Panc1 (cell line): Measurements from ENCODE around the gene MAPK13. TPM values are rescaled to one million over a fixed set of nuclear protein-coding genes. Genes with fewer than 3 reads are reported as not detected.

Experiments used
- ATAC-seq: fragments of 200-7000 bp; cut with Tn5 transposase; 2 replicates; pipeline ENCODE4 v1.9.1; 2020; ENCODE audit warnings: mild to moderate bottlenecking, moderate library complexity
- BruUV-seq: library from RNA; stranded (reverse); fragments of 400-500 nt; replicated peaks from 2 replicates; lab custom pipeline; 2021; lab: Mats Ljungman, UMichigan
- CTCF ChIA-PET: fragments of 300-600 bp; sonication (Branson Sonifier 250); formaldehyde crosslinking; loops from one replicate; lab custom pipeline; 2022; ENCODE audit warnings: antibody characterized with exemption; lab: Charles Lee
- POLR2A ChIA-PET: fragments of 300-600 bp; sonication (Branson Sonifier 250); formaldehyde crosslinking; loops from one replicate; lab custom pipeline; 2022; ENCODE audit warnings: antibody characterized with exemption; lab: Charles Lee
- DNase-seq: peaks from one replicate; pipeline ENCODE4 v3.0.0-alpha.2; 2010; ENCODE audit warnings: low read depth, low spot score
- H3K27ac ChIP-seq: 2 replicates; pipeline ENCODE4 v1.5.1; 2011; ENCODE audit warnings: mild to moderate bottlenecking, low read length, inconsistent platforms
- H3K27me3 ChIP-seq: fragments of 200-500 bp; sonication (Bioruptor generic); 2 replicates; pipeline ENCODE4 v1.6.0; 2014; ENCODE audit warnings: low read length, inconsistent platforms; ENCODE audit not compliant: control insufficient read depth, insufficient read depth
- H3K36me3 ChIP-seq: fragments of 200-500 bp; sonication (Bioruptor generic); 2 replicates; pipeline ENCODE4 v1.5.1; 2014; ENCODE audit warnings: inconsistent platforms, mild to moderate bottlenecking, low read length, moderate library complexity; ENCODE audit not compliant: control insufficient read depth, insufficient read depth
- H3K4me1 ChIP-seq: 2 replicates; pipeline ENCODE4 v1.5.1; 2011; ENCODE audit warnings: inconsistent platforms, mild to moderate bottlenecking, low read length, moderate library complexity; ENCODE audit not compliant: control insufficient read depth, insufficient read depth
- H3K4me3 ChIP-seq, 2 experiments: 2 replicates each; pipeline ENCODE4 v1.5.1; 2011 to 2012; ENCODE audit warnings: low read depth in 2 of 2, low read length in 2 of 2, mild to moderate bottlenecking in 2 of 2, inconsistent platforms in 1 of 2, moderate library complexity in 1 of 2
- H3K9me3 ChIP-seq: fragments of 200-500 bp; sonication (Bioruptor generic); 2 replicates; pipeline ENCODE4 v1.5.1; 2014; ENCODE audit warnings: low read depth, mild to moderate bottlenecking, inconsistent platforms, low read length, moderate library complexity; ENCODE audit not compliant: control insufficient read depth, insufficient read depth
- CTCF ChIP-seq: fragments of 450-650 bp; IDR thresholded peaks from 2 replicates; pipeline ENCODE4 v1.5.1; 2017; ENCODE audit warnings: mild to moderate bottlenecking
- POLR2AphosphoS5 ChIP-seq: IDR thresholded peaks from 2 replicates; pipeline ENCODE4 v1.6.1; 2012; ENCODE audit warnings: mild to moderate bottlenecking, low read depth, low read length, moderate library complexity
- REST ChIP-seq, 2 experiments: IDR thresholded peaks; 2 replicates each; pipeline ENCODE4 v1.6.1; 2011 to 2012; ENCODE audit warnings: low read depth in 2 of 2, control low read depth in 1 of 2, low read length in 1 of 2, mild to moderate bottlenecking in 1 of 2, moderate library complexity in 1 of 2; ENCODE audit not compliant: insufficient read depth in 1 of 2
- SIN3A ChIP-seq: IDR thresholded peaks from 2 replicates; pipeline ENCODE4 v1.6.1; 2012; ENCODE audit warnings: low read depth, mild to moderate bottlenecking, low read length, moderate library complexity, borderline replicate concordance; ENCODE audit not compliant: insufficient read depth
- TCF7L2 ChIP-seq: IDR thresholded peaks from 2 replicates; pipeline ENCODE4 v1.6.1; 2011; ENCODE audit warnings: mild to moderate bottlenecking, low read depth, low read length, inconsistent platforms
- in situ Hi-C: cut with HindIII; loops from 2 replicates; pipeline ENCODE4 v1.10.0; 2016; ENCODE audit warnings: low sequenced_read_pairs, low pct_unique_long_range_greater_than_20kb
- intact Hi-C: fragments of 100-400 bp; cut with micrococcal nuclease; formaldehyde crosslinking; loops from one replicate; pipeline ENCODE4 v1.10.0; 2022; ENCODE audit not compliant: unreplicated experiment
- total RNA-seq: library from RNA; stranded (reverse); gene quantifications from one replicate; pipeline ENCODE4 v1.2.1, GENCODE V29; 2021; ENCODE audit not compliant: unreplicated experiment

Gene MAPK13
- total RNA-seq, 1 experiment from 2014 or later = 2.5 TPM

GRCh38 chr6:36141961-36142360, 11.6 kb downstream of the MAPK13 start:
- no peaks in the 10 kb centered on the region for H3K36me3 ChIP-seq
- intact Hi-C loops = no loop called here
- no peaks in the 10 kb centered on the region for H3K27me3 ChIP-seq
- no peak for ATAC-seq
- no peaks in the 10 kb centered on the region for H3K4me1 ChIP-seq
- no peaks in the 10 kb centered on the region for H3K9me3 ChIP-seq
- H3K4me3 ChIP-seq = no peak overlapping the region
- DNase-seq = no peak
- CTCF ChIA-PET = no interaction called here
- no TSS peak for BruUV-seq
- in situ Hi-C loops = no loop called here
- no peak for TF ChIP-seq REST (IDR thresholded peaks at IDR 0.05; ENCODE audit: insufficient read depth in 1 of 2, low read depth in 2 of 2, low read length in 1 of 2)
- TF ChIP-seq CTCF = no peak
- TF ChIP-seq TCF7L2 = no peak
- no peak for TF ChIP-seq SIN3A
- TF ChIP-seq POLR2AphosphoS5 = no peak
- POLR2A ChIA-PET = no interaction called here
- H3K27ac ChIP-seq = no peak overlapping the region

GRCh38 chr6:36142971-36143838, 12.9 kb downstream of the MAPK13 start:
- Histone ChIP-seq H3K27ac (no peak overlapping the region), H3K9me3 (no peaks in the 10 kb centered on the region; the same call in 1 of the 2 replicates), H3K4me1 (no peaks in the 10 kb centered on the region), H3K4me3 (no peak overlapping the region), H3K27me3 (no peaks in the 10 kb centered on the region), H3K36me3 (no peaks in the 10 kb centered on the region)
- TF ChIP-seq REST (IDR thresholded peaks at IDR 0.05; ENCODE audit: insufficient read depth in 1 of 2, low read depth in 2 of 2, low read length in 1 of 2) (no peak), POLR2AphosphoS5 (no peak), CTCF (no peak), TCF7L2 (no peak), SIN3A (no peak)
- POLR2A ChIA-PET = no interaction called here
- DNase-seq (no peak), ATAC-seq (no peak)
- no TSS peak for BruUV-seq
- in situ Hi-C loops = no loop called here
- intact Hi-C loops = no loop called here
- CTCF ChIA-PET = interaction anchor here (0.5 kb wide), 1 partner anchor 621 kb away, joined by 3 read pairs; no protein-coding TSS in a partner anchor
